Measurements from ENCODE around the gene GRID1.

- TF ChIP-seq CTCF (IDR thresholded peaks at IDR 0.05) (no peak), ZFX (IDR thresholded peaks at IDR 0.05; ENCODE audit: borderline replicate concordance) (no peak)
Observed at GRCh38 chr10:86065711-86066251, 300.8 kb downstream of the GRID1 start.

Data from 22Rv1 (cell line).